SH-SY5Y (cell line): Measurements from ENCODE around the gene CCDC158.

ENCODE experiments used
- GATA2 ChIP-seq: IDR thresholded peaks from 2 replicates; pipeline ENCODE4 v1.6.1; 2011; ENCODE audit warnings: mild to moderate bottlenecking, low read depth, low read length
- GATA3 ChIP-seq: IDR thresholded peaks from 2 replicates; pipeline ENCODE4 v1.6.1; 2011; ENCODE audit warnings: low read depth, mild to moderate bottlenecking, low read length, moderate library complexity

- TF ChIP-seq GATA3 (no peak), GATA2 (no peak)
Observed at GRCh38 chr4:76377911-76378310, 43.0 kb downstream of the CCDC158 start.
